Ishikawa (cell line): ENCODE results near the gene MRPS17.

Experiments
- CEBPB ChIP-seq: IDR thresholded peaks from 2 replicates; pipeline ENCODE4 v1.6.1; 2012
- CREB1 ChIP-seq: IDR thresholded peaks from 2 replicates; pipeline ENCODE4 v1.6.1; 2012; ENCODE audit warnings: low read depth
- EGR1 ChIP-seq: IDR thresholded peaks from 2 replicates; pipeline ENCODE4 v1.6.1; 2012
- EP300 ChIP-seq: IDR thresholded peaks from 2 replicates; pipeline ENCODE4 v1.6.1; 2012; ENCODE audit warnings: borderline replicate concordance
- FOXM1 ChIP-seq: IDR thresholded peaks from 2 replicates; pipeline ENCODE4 v1.6.1; 2012; ENCODE audit warnings: low read depth, borderline replicate concordance
- MAX ChIP-seq: IDR thresholded peaks from 2 replicates; pipeline ENCODE4 v1.6.1; 2012
- NFIC ChIP-seq: IDR thresholded peaks from 2 replicates; pipeline ENCODE4 v1.6.1; 2012
- RAD21 ChIP-seq: IDR thresholded peaks from 2 replicates; pipeline ENCODE4 v1.6.1; 2012; ENCODE audit warnings: low read depth
- REST ChIP-seq: IDR thresholded peaks from 2 replicates; pipeline ENCODE4 v1.6.1; 2012; ENCODE audit warnings: low read depth, mild to moderate bottlenecking
- TAF1 ChIP-seq: IDR thresholded peaks from 2 replicates; pipeline ENCODE4 v1.6.1; 2012; ENCODE audit warnings: low read depth, mild to moderate bottlenecking
- TCF12 ChIP-seq: IDR thresholded peaks from 2 replicates; pipeline ENCODE4 v1.6.1; 2012; ENCODE audit warnings: low read depth
- TEAD4 ChIP-seq: IDR thresholded peaks from 2 replicates; pipeline ENCODE4 v1.6.1; 2012
- USF1 ChIP-seq: IDR thresholded peaks from 2 replicates; pipeline ENCODE4 v1.6.1; 2012
- YY1 ChIP-seq: IDR thresholded peaks from 2 replicates; pipeline ENCODE4 v1.6.1; 2012; ENCODE audit warnings: low read depth
- ZBTB7A ChIP-seq: IDR thresholded peaks from 2 replicates; pipeline ENCODE4 v1.6.1; 2012; ENCODE audit warnings: low read depth

MRPS17 gene

GRCh38 chr7:55951637-55952351, at the start of gene MRPS17:
TSS of gene MRPS17 (plus strand) at chr7:55951877. CDS start at chr7:55953196, 1,319 bp downstream.
- TF ChIP-seq CEBPB (no peak), REST (no peak), YY1 (peak; percentile 59; the same call in 1 of the 2 replicates), TCF12 (peak; percentile 25; the same call in 1 of the 2 replicates), ZBTB7A (0 out of 2 replicates have a peak, but pooled peaks have one; percentile 44), NFIC (peak; percentile 38; the same call in 1 of the 2 replicates), TAF1 (peak; percentile 89), EGR1 (no peak), MAX (peak; percentile 95), RAD21 (no peak), EP300 (no peak), CREB1 (peak; percentile 88), FOXM1 (no peak), TEAD4 (0 out of 2 replicates have a peak, but pooled peaks have one; percentile 41), USF1 (no peak; the same call in 1 of the 2 replicates)

GRCh38 chr7:55903985-55904759, 47.5 kb upstream of the MRPS17 start:
- TF ChIP-seq TCF12 (no peak), EP300 (no peak), ZBTB7A (no peak), FOXM1 (no peak), REST (no peak), TEAD4 (no peak), YY1 (no peak), RAD21 (no peak), USF1 (no peak), NFIC (no peak), TAF1 (no peak), CREB1 (no peak), EGR1 (no peak), MAX (no peak), CEBPB (no peak)

GRCh38 chr7:55912748-55913158, 38.9 kb upstream of the MRPS17 start:
- no peak for TF ChIP-seq TAF1
- TF ChIP-seq CREB1 = no peak
- no peak for TF ChIP-seq TEAD4
- no peak for TF ChIP-seq NFIC
- no peak for TF ChIP-seq FOXM1
- no peak for TF ChIP-seq YY1
- TF ChIP-seq EGR1 = no peak
- TF ChIP-seq CEBPB = no peak
- no peak for TF ChIP-seq ZBTB7A
- no peak for TF ChIP-seq REST
- TF ChIP-seq EP300 = no peak
- no peak for TF ChIP-seq MAX
- TF ChIP-seq RAD21 = no peak
- no peak for TF ChIP-seq USF1
